ENCODE measurements around the gene SBF2.

DNA sequence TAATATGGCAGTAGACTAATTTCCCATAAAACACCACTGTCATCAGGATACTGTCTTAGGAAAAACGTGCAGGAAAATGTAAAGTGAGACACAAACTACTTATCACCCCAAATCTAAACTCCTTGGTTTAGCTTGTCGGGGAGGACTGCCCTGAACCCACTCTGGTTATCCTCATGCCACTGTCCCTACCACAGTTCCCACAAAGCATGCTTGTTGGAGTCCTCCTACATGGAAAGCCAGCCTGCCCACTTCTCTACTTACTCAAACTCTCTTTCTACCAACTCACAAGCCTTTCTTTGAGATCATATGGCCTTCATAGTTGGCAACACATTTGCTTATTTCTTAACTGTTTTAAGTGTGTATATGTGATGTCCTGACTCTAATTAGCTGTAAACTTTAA, 451.1 kb downstream of the SBF2 start:
- TF ChIP-seq, protein P1, sequence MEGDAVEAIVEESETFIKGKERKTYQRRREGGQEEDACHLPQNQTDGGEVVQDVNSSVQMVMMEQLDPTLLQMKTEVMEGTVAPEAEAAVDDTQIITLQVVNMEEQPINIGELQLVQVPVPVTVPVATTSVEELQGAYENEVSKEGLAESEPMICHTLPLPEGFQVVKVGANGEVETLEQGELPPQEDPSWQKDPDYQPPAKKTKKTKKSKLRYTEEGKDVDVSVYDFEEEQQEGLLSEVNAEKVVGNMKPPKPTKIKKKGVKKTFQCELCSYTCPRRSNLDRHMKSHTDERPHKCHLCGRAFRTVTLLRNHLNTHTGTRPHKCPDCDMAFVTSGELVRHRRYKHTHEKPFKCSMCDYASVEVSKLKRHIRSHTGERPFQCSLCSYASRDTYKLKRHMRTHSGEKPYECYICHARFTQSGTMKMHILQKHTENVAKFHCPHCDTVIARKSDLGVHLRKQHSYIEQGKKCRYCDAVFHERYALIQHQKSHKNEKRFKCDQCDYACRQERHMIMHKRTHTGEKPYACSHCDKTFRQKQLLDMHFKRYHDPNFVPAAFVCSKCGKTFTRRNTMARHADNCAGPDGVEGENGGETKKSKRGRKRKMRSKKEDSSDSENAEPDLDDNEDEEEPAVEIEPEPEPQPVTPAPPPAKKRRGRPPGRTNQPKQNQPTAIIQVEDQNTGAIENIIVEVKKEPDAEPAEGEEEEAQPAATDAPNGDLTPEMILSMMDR (IDR thresholded peaks at IDR 0.05; ENCODE audit: low read depth, low read length, poor library complexity, severe bottlenecking), result no peak
- no peak for TF ChIP-seq EZH2phosphoT487 (IDR thresholded peaks at IDR 0.05; ENCODE audit: borderline replicate concordance, low read length)
